NT2/D1 (cell line): ENCODE measurements around the gene CRYGC.

Experiments
- YY1 ChIP-seq: IDR thresholded peaks from 2 replicates; pipeline ENCODE4 v1.6.1; 2011; ENCODE audit not compliant: insufficient read length, insufficient read depth
- ZNF274 ChIP-seq: IDR thresholded peaks from 2 replicates; pipeline ENCODE4 v1.6.1; 2011; ENCODE audit warnings: mild to moderate bottlenecking, low read depth, low read length

DNA sequence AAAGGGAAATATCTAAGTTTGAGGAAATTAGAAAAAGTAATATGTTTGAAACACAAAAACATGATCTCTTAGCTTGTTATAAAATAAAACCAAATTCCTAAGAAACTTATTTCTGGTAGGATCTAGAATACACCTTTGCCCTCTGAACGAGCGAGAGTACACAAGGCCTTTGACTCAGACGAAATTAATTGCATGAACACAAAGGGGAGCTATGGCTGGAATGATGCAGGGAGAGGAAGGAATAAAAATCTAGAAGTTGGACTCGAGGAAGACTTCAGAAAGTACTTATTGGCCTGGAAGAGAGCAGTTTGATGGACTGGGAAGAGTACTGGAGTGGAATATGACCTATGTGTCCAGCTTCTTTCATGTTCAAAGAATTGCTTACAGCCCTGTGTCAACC lies 4.4 kb downstream of the CRYGC start:
- no peak for TF ChIP-seq YY1
- TF ChIP-seq ZNF274 = no peak
